GM11168 (cell line): ENCODE data around the gene HDGFL3.

ENCODE experiments used
- in situ Hi-C: fragments of 300-500 bp; cut with MboI; formaldehyde crosslinking; loops from one replicate; pipeline ENCODE4 v1.12.0; 2022; ENCODE audit warnings: low sequenced_read_pairs; ENCODE audit not compliant: unreplicated experiment

The HDGFL3 gene

DNA sequence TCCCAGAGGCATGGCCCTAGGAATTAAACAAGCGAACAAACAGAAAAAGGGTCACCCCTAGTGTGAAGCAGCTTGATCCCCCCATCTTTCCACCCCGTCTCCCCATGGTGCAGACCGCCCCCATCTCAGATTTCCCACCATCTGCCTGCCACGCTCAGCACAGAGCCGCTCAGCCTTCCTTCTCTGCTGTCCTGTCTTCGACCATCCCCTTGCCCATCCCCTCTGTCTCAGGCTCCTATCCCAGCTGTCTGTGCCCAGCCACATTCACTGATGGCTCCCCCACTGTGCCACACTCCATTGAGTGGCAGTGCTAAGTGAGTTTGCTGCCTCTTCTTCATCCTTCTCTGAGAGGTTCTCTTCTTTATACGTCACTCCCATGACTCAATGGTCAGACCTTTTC, 128.9 kb downstream of the HDGFL3 start:
- in situ Hi-C loops, result no loop called here
